Measurements from ENCODE around the gene TOLLIP. TPM values are rescaled to one million over a fixed set of nuclear protein-coding genes. Genes with fewer than 3 reads are reported as not detected.

The TOLLIP gene
- total RNA-seq, 1 donor from 2014 or later, result 42.9 TPM

- no peak overlapping the region for H3K27ac Mint-ChIP-seq
- no peaks in the 10 kb centered on the region for H3K36me3 Mint-ChIP-seq (ENCODE audit: low read depth)
- intact Hi-C loops (cut with micrococcal nuclease), result no loop called here
- no peaks in the 10 kb centered on the region for H3K27me3 Mint-ChIP-seq (ENCODE audit: insufficient read depth)
- no peak for DNase-seq (ENCODE audit: low spot score)
- H3K4me1 Mint-ChIP-seq (ENCODE audit: low read depth), result no peaks in the 10 kb centered on the region
- H3K4me3 Mint-ChIP-seq, result no peak overlapping the region
- H3K9me3 Mint-ChIP-seq, result no peaks in the 10 kb centered on the region
Measured at GRCh38 chr11:1233351-1234053, 75.9 kb downstream of the TOLLIP start.

- Mint-ChIP-seq H3K4me1 (ENCODE audit: low read depth) (no peaks in the 10 kb centered on the region), H3K4me3 (no peak overlapping the region), H3K27ac (no peak overlapping the region), H3K9me3 (no peaks in the 10 kb centered on the region), H3K27me3 (ENCODE audit: insufficient read depth) (no peaks in the 10 kb centered on the region), H3K36me3 (ENCODE audit: low read depth) (no peaks in the 10 kb centered on the region)
- intact Hi-C loops (cut with micrococcal nuclease), result no loop called here
- no peak for DNase-seq (ENCODE audit: low spot score)
Measured at GRCh38 chr11:1232883-1233321, 76.5 kb downstream of the TOLLIP start.

GRCh38 chr11:1232021-1232882 lies 77.2 kb downstream of the TOLLIP start:
- no peak overlapping the region for H3K4me3 Mint-ChIP-seq
- no peaks in the 10 kb centered on the region for H3K4me1 Mint-ChIP-seq (ENCODE audit: low read depth)
- intact Hi-C loops (cut with micrococcal nuclease), result no loop called here
- no peak overlapping the region for H3K27ac Mint-ChIP-seq
- no peaks in the 10 kb centered on the region for H3K36me3 Mint-ChIP-seq (ENCODE audit: low read depth)
- DNase-seq (ENCODE audit: low spot score), result no peak
- no peaks in the 10 kb centered on the region for H3K27me3 Mint-ChIP-seq (ENCODE audit: insufficient read depth)
- H3K9me3 Mint-ChIP-seq, result no peaks in the 10 kb centered on the region

GRCh38 chr11:1231396-1232020 lies 77.9 kb downstream of the TOLLIP start:
- Mint-ChIP-seq H3K27me3 (ENCODE audit: insufficient read depth) (no peaks in the 10 kb centered on the region), H3K4me1 (ENCODE audit: low read depth) (no peaks in the 10 kb centered on the region), H3K4me3 (no peak overlapping the region), H3K27ac (no peak overlapping the region), H3K9me3 (no peaks in the 10 kb centered on the region), H3K36me3 (ENCODE audit: low read depth) (no peaks in the 10 kb centered on the region)
- intact Hi-C loops (cut with micrococcal nuclease), result no loop called here
- no peak for DNase-seq (ENCODE audit: low spot score)

GRCh38 chr11:1230456-1231395 lies 78.7 kb downstream of the TOLLIP start:
- Mint-ChIP-seq H3K27me3 (ENCODE audit: insufficient read depth) (no peaks in the 10 kb centered on the region), H3K9me3 (no peaks in the 10 kb centered on the region), H3K4me3 (no peak overlapping the region), H3K4me1 (ENCODE audit: low read depth) (no peaks in the 10 kb centered on the region), H3K36me3 (ENCODE audit: low read depth) (no peaks in the 10 kb centered on the region), H3K27ac (no peak overlapping the region)
- no peak for DNase-seq (ENCODE audit: low spot score)
- intact Hi-C loops (cut with micrococcal nuclease), result no loop called here

- no peak for DNase-seq (ENCODE audit: low spot score)
- Mint-ChIP-seq H3K9me3 (no peaks in the 10 kb centered on the region), H3K27ac (no peak overlapping the region), H3K27me3 (ENCODE audit: insufficient read depth) (no peaks in the 10 kb centered on the region), H3K36me3 (ENCODE audit: low read depth) (no peaks in the 10 kb centered on the region), H3K4me3 (no peak overlapping the region), H3K4me1 (ENCODE audit: low read depth) (no peaks in the 10 kb centered on the region)
- intact Hi-C loops (cut with micrococcal nuclease), result no loop called here
Measured at GRCh38 chr11:1230121-1230455, 79.3 kb downstream of the TOLLIP start.

- Mint-ChIP-seq H3K27me3 (ENCODE audit: insufficient read depth) (no peaks in the 10 kb centered on the region), H3K27ac (no peak overlapping the region), H3K9me3 (no peaks in the 10 kb centered on the region), H3K4me1 (ENCODE audit: low read depth) (no peaks in the 10 kb centered on the region), H3K36me3 (ENCODE audit: low read depth) (no peaks in the 10 kb centered on the region), H3K4me3 (no peak overlapping the region)
- intact Hi-C loops (cut with micrococcal nuclease), result no loop called here
- DNase-seq (ENCODE audit: low spot score), result no peak
Measured at GRCh38 chr11:1229471-1230120, 79.8 kb downstream of the TOLLIP start.

GRCh38 chr11:1228921-1229451 lies 80.4 kb downstream of the TOLLIP start:
- Mint-ChIP-seq H3K4me1 (ENCODE audit: low read depth) (no peaks in the 10 kb centered on the region), H3K4me3 (no peak overlapping the region), H3K27me3 (ENCODE audit: insufficient read depth) (no peaks in the 10 kb centered on the region), H3K36me3 (ENCODE audit: low read depth) (no peaks in the 10 kb centered on the region), H3K27ac (no peak overlapping the region), H3K9me3 (no peaks in the 10 kb centered on the region)
- intact Hi-C loops (cut with micrococcal nuclease), result no loop called here
- DNase-seq (ENCODE audit: low spot score), result no peak

- Mint-ChIP-seq H3K36me3 (ENCODE audit: low read depth) (no peaks in the 10 kb centered on the region), H3K9me3 (no peaks in the 10 kb centered on the region)
Measured at GRCh38 chr11:1228101-1228821, 81.2 kb downstream of the TOLLIP start.

GRCh38 chr11:1227551-1228100 lies 81.8 kb downstream of the TOLLIP start:
- H3K27ac Mint-ChIP-seq, result no peak overlapping the region
- H3K27me3 Mint-ChIP-seq (ENCODE audit: insufficient read depth), result no peaks in the 10 kb centered on the region
- no peaks in the 10 kb centered on the region for H3K36me3 Mint-ChIP-seq (ENCODE audit: low read depth)
- intact Hi-C loops (cut with micrococcal nuclease), result no loop called here
- no peak overlapping the region for H3K4me3 Mint-ChIP-seq
- no peaks in the 10 kb centered on the region for H3K4me1 Mint-ChIP-seq (ENCODE audit: low read depth)
- no peak for DNase-seq (ENCODE audit: low spot score)
- no peaks in the 10 kb centered on the region for H3K9me3 Mint-ChIP-seq

More at GRCh38 chr11:1228101-1228821, 81.2 kb downstream of the TOLLIP start:
- no peak for DNase-seq (ENCODE audit: low spot score)
- Mint-ChIP-seq H3K27me3 (ENCODE audit: insufficient read depth) (no peaks in the 10 kb centered on the region), H3K4me3 (no peak overlapping the region), H3K27ac (no peak overlapping the region), H3K4me1 (ENCODE audit: low read depth) (no peaks in the 10 kb centered on the region)
- intact Hi-C loops (cut with micrococcal nuclease), result no loop called here

- DNase-seq (ENCODE audit: low spot score), result no peak
- no peak overlapping the region for H3K27ac Mint-ChIP-seq
- intact Hi-C loops (cut with micrococcal nuclease), result no loop called here
- H3K4me1 Mint-ChIP-seq (ENCODE audit: low read depth), result no peaks in the 10 kb centered on the region
- H3K27me3 Mint-ChIP-seq (ENCODE audit: insufficient read depth), result no peaks in the 10 kb centered on the region
- no peaks in the 10 kb centered on the region for H3K36me3 Mint-ChIP-seq (ENCODE audit: low read depth)
- H3K4me3 Mint-ChIP-seq, result no peak overlapping the region
- H3K9me3 Mint-ChIP-seq, result no peaks in the 10 kb centered on the region
Measured at GRCh38 chr11:1226986-1227550, 82.4 kb downstream of the TOLLIP start.
